Activated CD8-positive, alpha-beta memory T cell treated with anti-CD3 and anti-CD28 coated beads for 36 hours (primary cell): Measurements from ENCODE around the gene ABCD3. TPM values are rescaled to one million over a fixed set of nuclear protein-coding genes. Genes with fewer than 3 reads are reported as not detected.
"Not testable (repeated sequence)": the region's sequence is repeated elsewhere in the genome, so short reads cannot be mapped to it uniquely, and the experiment has no call there.

Experiments
- CTCF ChIA-PET: fragments of 350-600 bp; sonication (Branson Sonifier 250); formaldehyde crosslinking; loops from one replicate; lab custom pipeline; 2021; ENCODE audit warnings: antibody characterized with exemption; lab: Charles Lee
- POLR2A ChIA-PET: fragments of 350-600 bp; sonication (Branson Sonifier 250); formaldehyde crosslinking; loops from one replicate; lab custom pipeline; 2021; ENCODE audit warnings: antibody characterized with exemption; lab: Charles Lee
- total RNA-seq, 2 experiments: library from RNA; stranded (reverse); gene quantifications; one replicate each; pipeline ENCODE4 v1.2.3, GENCODE V29; 2021

ABCD3 gene
- total RNA-seq, 2 experiments from 2014 or later: 35.2 to 38.5 TPM

DNA sequence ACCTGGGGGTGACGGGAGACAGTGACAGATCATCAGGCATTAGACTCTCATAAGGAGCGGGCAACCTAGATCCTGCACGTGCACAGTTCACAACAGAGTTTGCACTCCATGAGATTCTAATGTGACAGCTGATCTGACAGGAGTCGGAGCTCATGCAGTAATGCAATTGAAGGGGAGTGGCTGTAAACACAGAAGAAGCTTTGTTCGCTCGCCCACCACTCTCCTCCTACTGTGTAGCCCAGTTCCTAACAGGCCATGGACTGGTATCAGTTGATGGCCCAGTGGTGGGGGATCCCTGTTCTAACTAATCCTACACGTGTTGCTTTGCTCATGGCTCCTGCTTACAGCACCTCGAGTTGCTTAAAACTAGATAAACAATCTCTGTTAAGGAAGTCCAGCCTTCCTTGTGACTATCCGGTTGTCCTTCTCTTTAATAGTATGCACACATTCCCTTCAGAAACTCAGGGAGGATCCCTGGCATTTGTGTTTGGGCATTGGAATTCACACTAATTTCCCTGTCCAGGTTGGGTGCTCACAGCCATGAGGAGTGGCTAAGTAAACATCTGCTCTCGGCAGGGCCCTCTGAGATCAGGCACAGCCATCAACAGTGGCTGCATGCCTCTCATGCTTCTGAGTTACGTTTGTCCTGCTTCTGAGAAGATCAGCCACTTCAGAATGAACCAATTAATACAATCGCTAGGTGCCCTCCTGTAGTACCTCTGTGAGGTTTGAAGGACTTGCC lies 144.5 kb downstream of the ABCD3 start:
- POLR2A ChIA-PET: no interaction called here
- CTCF ChIA-PET: no interaction called here

DNA sequence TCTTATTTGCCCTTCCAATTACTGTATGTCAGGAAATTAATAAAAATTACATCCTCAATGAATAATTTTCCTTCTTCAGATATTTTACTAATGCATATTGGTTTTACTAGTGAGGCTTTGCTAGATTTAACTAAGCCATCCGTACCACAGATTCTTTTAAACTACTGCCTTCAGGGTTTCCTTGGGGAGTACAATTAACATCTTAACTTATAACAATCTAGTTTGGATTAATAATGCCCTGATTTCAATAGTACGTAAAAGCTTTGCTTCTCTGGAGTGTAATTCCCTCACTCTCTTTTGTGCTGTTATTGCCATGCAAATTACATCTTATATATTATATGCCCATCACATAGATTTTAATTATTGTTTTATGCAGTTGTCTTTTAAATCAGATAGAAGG lies 147.7 kb downstream of the ABCD3 start:
- ChIA-PET POLR2A (no interaction called here), CTCF (no interaction called here)

DNA sequence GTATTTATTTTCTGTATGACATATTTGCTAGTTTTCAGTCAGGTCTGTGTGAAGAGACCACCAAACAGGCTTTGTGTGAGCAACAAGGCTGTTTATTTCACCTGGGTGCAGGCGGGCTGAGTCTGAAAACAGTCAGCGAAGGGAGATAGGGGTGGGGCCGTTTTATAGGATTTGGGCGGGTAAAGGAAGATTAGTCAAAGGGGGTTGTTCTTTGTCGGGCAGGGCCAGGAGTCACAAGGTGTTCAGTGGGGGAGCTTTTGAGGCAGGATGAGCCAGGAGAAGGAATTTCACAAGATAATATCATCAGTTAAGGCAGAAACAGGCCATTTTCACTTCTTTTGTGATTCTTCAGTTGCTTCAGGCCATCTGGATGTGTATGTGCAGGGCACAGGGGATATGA lies 148.2 kb downstream of the ABCD3 start:
- CTCF ChIA-PET, POLR2A ChIA-PET: not testable (repeated sequence)

DNA sequence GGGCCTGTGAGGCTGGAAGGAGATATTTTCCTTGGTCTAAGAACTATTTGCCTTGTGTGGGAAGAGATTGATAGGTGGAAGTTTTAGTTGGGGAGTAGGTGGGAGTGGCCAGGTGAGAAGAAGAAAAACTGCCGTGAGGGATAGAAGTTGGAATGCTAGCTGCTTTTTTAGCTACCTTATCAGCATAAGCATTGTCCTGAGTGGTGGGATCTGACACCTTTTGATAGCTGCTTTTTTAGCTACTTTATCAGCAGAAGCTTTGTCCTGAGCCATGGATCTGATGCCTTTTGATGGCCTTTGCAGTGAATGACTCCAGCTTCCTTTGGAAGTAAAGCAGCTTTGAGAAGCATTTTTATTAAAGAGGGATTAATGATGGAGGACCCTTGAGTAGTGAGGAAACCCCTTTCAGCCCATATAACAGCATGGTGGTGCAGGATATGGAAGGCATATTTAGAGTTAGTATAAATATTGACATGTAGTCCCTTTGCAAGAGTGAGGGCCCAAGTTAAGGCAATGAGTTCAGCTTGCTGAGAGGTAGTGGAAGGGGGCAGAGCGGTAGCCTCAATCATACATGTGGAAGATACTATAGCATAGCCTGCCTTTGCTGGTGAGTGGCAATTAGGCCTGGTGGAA lies 149.9 kb downstream of the ABCD3 start:
- POLR2A ChIA-PET, CTCF ChIA-PET: not testable (repeated sequence)

Other genes starting within 250 kb of the ABCD3 start
- not detected for gene ARHGAP29, start 180.8 kb upstream of the ABCD3 start, total RNA-seq
- gene F3, start 123.4 kb downstream of the ABCD3 start, total RNA-seq: under 1 TPM in 1 of 2 experiments, not detected in 1; 0.30 TPM